T-helper 17 cell (primary cell): ENCODE measurements around the gene MOGAT1. TPM values are rescaled to one million over a fixed set of nuclear protein-coding genes. Genes with fewer than 3 reads are reported as not detected.

Source experiments
- ATAC-seq: fragments of 150-1000 bp; cut with Tn5 transposase; 2 replicates; pipeline ENCODE4 v1.10.0; 2021; ENCODE audit warnings: mild to moderate bottlenecking, moderate library complexity
- DNase-seq, 3 donors: peaks; one replicate each; pipeline versions ENCODE4 v3.0.0 to v3.0.0-alpha.2; 2020 to 2021
- H3K9me3 ChIP-seq: one replicate; pipeline ENCODE4 v1.7.0; 2013; ENCODE audit warnings: low read length, mild to moderate bottlenecking; ENCODE audit not compliant: control insufficient read depth, poor library complexity, severe bottlenecking
- H3K27ac Mint-ChIP-seq: one replicate; pipeline ENCODE4 v1.8.0; 2022; ENCODE audit warnings: mild to moderate bottlenecking, moderate library complexity, mixed read lengths
- H3K27me3 Mint-ChIP-seq: one replicate; pipeline ENCODE4 v1.8.0; 2022; ENCODE audit warnings: mixed read lengths
- H3K36me3 Mint-ChIP-seq: one replicate; pipeline ENCODE4 v1.8.0; 2022; ENCODE audit warnings: low read depth, mixed read lengths
- H3K4me1 Mint-ChIP-seq: one replicate; pipeline ENCODE4 v1.8.0; 2022; ENCODE audit warnings: mild to moderate bottlenecking, mixed read lengths
- H3K4me3 Mint-ChIP-seq: one replicate; pipeline ENCODE4 v1.8.0; 2022; ENCODE audit warnings: mild to moderate bottlenecking, moderate library complexity, mixed read lengths
- total RNA-seq, 4 donors: library from RNA in 2 of 4; stranded (reverse) in 2 of 4; gene quantifications; one replicate each; pipeline ENCODE4 v1.2.3 and lab custom pipeline; 2022 to 2026

Gene MOGAT1
- total RNA-seq, 2 donors from 2014 or later, result not detected

GRCh38 chr2:222652491-222653255 is 18.8 kb upstream of the MOGAT1 start:
- DNase-seq (no peak), ATAC-seq (no peak)
- Mint-ChIP-seq H3K4me3 (peak overlapping the region; percentile 72), H3K27ac (peak overlapping the region; percentile 54), H3K27me3 (no peaks in the 10 kb centered on the region), H3K36me3 (peaks cover 13% of the 10 kb centered on the region), H3K4me1 (peaks cover 43% of the 10 kb centered on the region)
- H3K9me3 ChIP-seq, result no peaks in the 10 kb centered on the region

- H3K27ac Mint-ChIP-seq, result peak overlapping the region; percentile 54
- ATAC-seq (no peak), DNase-seq (no peak)
- no peaks in the 10 kb centered on the region for H3K27me3 Mint-ChIP-seq
- no peaks in the 10 kb centered on the region for H3K9me3 ChIP-seq
- peaks cover 43% of the 10 kb centered on the region for H3K4me1 Mint-ChIP-seq
- peaks cover 11% of the 10 kb centered on the region for H3K36me3 Mint-ChIP-seq
- peak overlapping the region; percentile 72 for H3K4me3 Mint-ChIP-seq
Measured at GRCh38 chr2:222653280-222653679, 18.2 kb upstream of the MOGAT1 start.

GRCh38 chr2:222655787-222656525 is 15.5 kb upstream of the MOGAT1 start, which contains the start of gene FARSB:
TSS of gene FARSB (minus strand) at chr2:222656092. CDS start at chr2:222656073, 19 bp downstream.
- peak within 1 kb of the TSS; percentile 98 for H3K4me3 Mint-ChIP-seq
- peaks cover 32% of the 10 kb centered on the region for H3K4me1 Mint-ChIP-seq
- peak; percentile 94 for ATAC-seq
- H3K27me3 Mint-ChIP-seq, result no peaks in the 10 kb centered on the region
- no peaks in the 10 kb centered on the region for H3K9me3 ChIP-seq
- peak within 1 kb of the TSS; percentile 100 for H3K27ac Mint-ChIP-seq
- DNase-seq, result peak; percentile 89 to 91 (median 89)
- H3K36me3 Mint-ChIP-seq, result peaks cover 5% of the 10 kb centered on the region

DNA sequence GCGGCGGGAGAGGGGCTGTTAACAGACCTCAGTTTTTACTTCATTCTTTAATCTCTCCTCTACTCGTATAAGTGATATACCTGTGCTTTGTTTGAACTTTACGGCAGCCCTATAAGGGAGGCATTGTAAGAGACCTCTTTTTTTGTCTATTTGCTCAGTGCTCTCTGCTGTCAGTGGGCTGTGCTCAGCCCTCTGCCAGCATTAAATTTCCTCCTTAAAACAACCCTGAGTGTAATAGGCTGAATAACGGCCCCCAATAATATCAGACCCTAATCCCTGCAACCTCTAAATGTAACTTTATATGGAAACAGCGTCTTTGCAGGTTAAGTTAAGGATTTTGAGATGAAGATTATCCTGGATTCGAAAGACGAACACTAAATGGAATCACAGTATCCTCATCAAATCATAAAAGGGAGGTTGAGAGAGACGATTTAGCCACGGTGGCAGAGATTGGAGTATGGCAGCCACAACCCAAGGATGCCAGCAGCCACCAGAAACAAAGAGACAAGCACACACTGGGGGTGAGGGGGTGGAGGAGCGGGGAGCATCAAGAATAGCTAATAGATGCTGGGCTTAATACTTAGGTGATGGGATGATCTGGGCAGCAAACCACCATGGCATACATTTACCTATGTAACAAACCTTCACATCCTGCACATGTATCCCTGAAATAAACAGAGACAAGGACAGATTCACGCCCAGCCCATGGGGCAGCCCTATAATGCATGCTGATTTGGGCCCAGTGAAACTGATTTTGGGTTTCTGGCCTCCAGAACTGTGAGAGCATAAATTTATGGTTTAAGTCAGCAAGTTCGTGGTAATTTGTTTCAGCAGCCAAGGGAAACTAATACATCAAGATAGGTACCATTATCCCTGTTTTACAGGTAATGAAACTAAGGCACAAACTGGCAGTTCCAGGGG is 14.7 kb upstream of the MOGAT1 start:
- ATAC-seq, result peak; percentile 15
- Mint-ChIP-seq H3K27ac (peak overlapping the region; percentile 100), H3K4me3 (peak overlapping the region; percentile 98), H3K27me3 (no peaks in the 10 kb centered on the region), H3K36me3 (peaks cover 5% of the 10 kb centered on the region), H3K4me1 (peaks cover 31% of the 10 kb centered on the region)
- H3K9me3 ChIP-seq, result no peaks in the 10 kb centered on the region
- DNase-seq, result no peak

DNA sequence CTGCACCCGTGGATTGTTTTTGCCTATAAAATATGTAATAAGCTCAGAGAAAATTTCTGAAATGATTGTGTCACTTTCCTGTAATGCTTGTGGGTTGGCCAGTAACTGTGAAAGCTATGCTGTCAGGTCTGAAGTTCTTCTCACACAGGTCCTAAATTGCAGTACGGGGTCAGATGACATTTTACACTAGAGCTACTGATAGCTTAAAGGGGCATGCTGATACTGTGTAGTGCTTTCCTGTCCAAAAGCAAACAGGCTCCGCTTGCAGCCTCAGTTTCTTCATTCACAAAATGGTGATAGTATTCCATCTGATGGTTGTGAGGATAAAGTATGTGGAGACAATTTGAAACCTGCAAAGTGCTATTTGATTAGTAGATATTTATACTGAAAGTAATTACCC is 8.0 kb upstream of the MOGAT1 start:
- Mint-ChIP-seq H3K27me3 (peaks cover 11% of the 10 kb centered on the region), H3K4me3 (no peak overlapping the region), H3K36me3 (no peaks in the 10 kb centered on the region), H3K27ac (no peak overlapping the region), H3K4me1 (peaks cover 1% of the 10 kb centered on the region)
- DNase-seq, result no peak
- H3K9me3 ChIP-seq, result no peaks in the 10 kb centered on the region
- ATAC-seq, result no peak

- H3K36me3 Mint-ChIP-seq, result no peaks in the 10 kb centered on the region
- H3K4me3 Mint-ChIP-seq, result no peak overlapping the region
- DNase-seq (no peak), ATAC-seq (no peak)
- H3K27me3 Mint-ChIP-seq, result peaks cover 58% of the 10 kb centered on the region
- no peak overlapping the region for H3K27ac Mint-ChIP-seq
- H3K9me3 ChIP-seq, result no peaks in the 10 kb centered on the region
- peaks cover 11% of the 10 kb centered on the region for H3K4me1 Mint-ChIP-seq
Measured at GRCh38 chr2:222668494-222669154, 2.8 kb upstream of the MOGAT1 start.

DNA sequence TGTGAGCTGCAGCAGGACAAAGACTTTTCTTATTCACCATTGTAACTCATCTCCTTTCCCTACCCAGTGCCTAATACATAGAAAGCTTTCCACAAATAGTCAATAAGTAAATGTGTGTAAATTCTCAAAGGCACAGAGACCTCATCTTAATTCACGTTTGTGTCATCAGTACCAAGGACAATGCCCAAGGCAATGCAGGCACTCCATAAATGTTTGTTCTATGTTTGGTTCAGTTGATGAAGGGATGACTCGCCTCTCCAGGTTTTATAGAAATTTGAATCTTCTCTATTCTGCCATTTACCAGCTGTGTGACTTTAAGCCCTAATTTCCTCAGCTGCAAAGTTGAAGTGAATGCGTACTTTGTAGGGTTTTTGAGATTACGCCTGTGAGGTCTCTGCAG is 2.1 kb upstream of the MOGAT1 start:
- H3K27ac Mint-ChIP-seq, result no peak overlapping the region
- ATAC-seq, result no peak
- H3K4me1 Mint-ChIP-seq, result peaks cover 11% of the 10 kb centered on the region
- no peak for DNase-seq
- H3K36me3 Mint-ChIP-seq, result no peaks in the 10 kb centered on the region
- H3K27me3 Mint-ChIP-seq, result peaks cover 63% of the 10 kb centered on the region
- no peaks in the 10 kb centered on the region for H3K9me3 ChIP-seq
- H3K4me3 Mint-ChIP-seq, result no peak overlapping the region

- no peak for ATAC-seq
Measured at GRCh38 chr2:222670191-222671038, 1.0 kb upstream of the MOGAT1 start.

DNA sequence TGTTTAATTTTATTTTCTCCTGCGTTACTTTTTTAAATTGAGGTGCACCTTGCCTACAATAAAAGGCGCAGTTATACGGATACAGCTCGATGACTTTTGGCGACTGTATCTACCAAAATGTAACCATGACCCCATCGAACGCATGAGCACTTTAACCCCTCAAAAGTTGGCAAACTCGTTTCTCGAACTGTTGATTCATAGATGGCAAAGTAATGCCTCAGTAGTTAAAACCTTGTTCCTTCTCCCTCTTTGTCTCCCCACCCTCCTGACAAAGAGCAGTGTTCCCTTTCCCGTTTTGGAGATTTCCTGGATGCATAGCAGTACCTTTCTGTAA is 577 bp downstream of the MOGAT1 start:
- no peaks in the 10 kb centered on the region for H3K9me3 ChIP-seq
- peaks cover 11% of the 10 kb centered on the region for H3K4me1 Mint-ChIP-seq
- ATAC-seq (no peak), DNase-seq (no peak)
- H3K27ac Mint-ChIP-seq, result no peak overlapping the region
- H3K4me3 Mint-ChIP-seq, result peak overlapping the region; percentile 76
- H3K27me3 Mint-ChIP-seq, result peaks cover 80% of the 10 kb centered on the region
- no peaks in the 10 kb centered on the region for H3K36me3 Mint-ChIP-seq

More at GRCh38 chr2:222670191-222671038, 1.0 kb upstream of the MOGAT1 start:
- H3K9me3 ChIP-seq, result no peaks in the 10 kb centered on the region
- Mint-ChIP-seq H3K4me1 (peaks cover 11% of the 10 kb centered on the region), H3K36me3 (no peaks in the 10 kb centered on the region), H3K4me3 (peak overlapping the region; percentile 51), H3K27ac (no peak overlapping the region), H3K27me3 (peaks cover 71% of the 10 kb centered on the region)
- no peak for DNase-seq

DNA sequence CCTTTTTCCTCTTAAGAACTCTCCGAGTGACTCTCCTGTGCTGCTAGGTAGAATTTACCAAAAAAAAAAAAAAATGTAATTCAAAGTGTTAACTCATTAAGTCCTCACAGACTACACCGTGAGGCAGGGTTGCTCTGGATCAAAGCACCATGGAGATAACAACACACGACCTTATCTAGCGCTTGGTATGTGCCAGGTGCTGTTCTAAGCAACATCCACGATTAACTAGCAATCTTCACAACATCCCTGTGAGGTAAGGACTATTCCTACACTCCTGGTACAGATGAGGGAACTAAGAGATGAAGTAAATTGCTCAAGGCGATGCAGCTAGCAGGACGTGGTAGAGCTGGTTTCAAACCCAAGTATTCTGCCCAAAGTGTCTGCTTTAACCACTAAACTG is 1.8 kb downstream of the MOGAT1 start:
- peaks cover 4% of the 10 kb centered on the region for H3K36me3 Mint-ChIP-seq
- H3K4me1 Mint-ChIP-seq, result peaks cover 11% of the 10 kb centered on the region
- H3K9me3 ChIP-seq, result no peaks in the 10 kb centered on the region
- no peak overlapping the region for H3K4me3 Mint-ChIP-seq
- ATAC-seq, result no peak
- no peak for DNase-seq
- peaks cover 84% of the 10 kb centered on the region for H3K27me3 Mint-ChIP-seq
- H3K27ac Mint-ChIP-seq, result no peak overlapping the region

- no peak overlapping the region for H3K27ac Mint-ChIP-seq
- H3K36me3 Mint-ChIP-seq, result peaks cover 6% of the 10 kb centered on the region
- H3K4me3 Mint-ChIP-seq, result no peak overlapping the region
- H3K9me3 ChIP-seq, result no peaks in the 10 kb centered on the region
- DNase-seq (no peak), ATAC-seq (no peak)
- peaks cover 9% of the 10 kb centered on the region for H3K4me1 Mint-ChIP-seq
- H3K27me3 Mint-ChIP-seq, result peaks cover 86% of the 10 kb centered on the region
Measured at GRCh38 chr2:222673883-222674282, 2.4 kb downstream of the MOGAT1 start.

GRCh38 chr2:222677981-222678380 is 6.5 kb downstream of the MOGAT1 start:
- Mint-ChIP-seq H3K36me3 (peaks cover 6% of the 10 kb centered on the region), H3K4me1 (peaks cover 2% of the 10 kb centered on the region), H3K27me3 (peaks cover 79% of the 10 kb centered on the region), H3K27ac (no peak overlapping the region), H3K4me3 (no peak overlapping the region)
- DNase-seq (no peak), ATAC-seq (no peak)
- no peaks in the 10 kb centered on the region for H3K9me3 ChIP-seq
